ENCODE data around the gene TRPV2. TPM values are rescaled to one million over a fixed set of nuclear protein-coding genes. Genes with fewer than 3 reads are reported as not detected.
A peak's percentile ranks its signal among the peaks of the same experiment; 100 is the strongest.

Gene TRPV2
- total and polyA plus RNA-seq, 9 of the 15 experiments (the other 6 are each of a cell fraction or from before 2014, with no cell fraction given): 10.0 to 97.5 (median 30.3) TPM

- TF ChIP-seq ARID3B (CRISPR knock-in tag; IDR thresholded peaks at IDR 0.05; ENCODE audit: borderline replicate concordance): no peak
- TF ChIP-seq, protein P1, sequence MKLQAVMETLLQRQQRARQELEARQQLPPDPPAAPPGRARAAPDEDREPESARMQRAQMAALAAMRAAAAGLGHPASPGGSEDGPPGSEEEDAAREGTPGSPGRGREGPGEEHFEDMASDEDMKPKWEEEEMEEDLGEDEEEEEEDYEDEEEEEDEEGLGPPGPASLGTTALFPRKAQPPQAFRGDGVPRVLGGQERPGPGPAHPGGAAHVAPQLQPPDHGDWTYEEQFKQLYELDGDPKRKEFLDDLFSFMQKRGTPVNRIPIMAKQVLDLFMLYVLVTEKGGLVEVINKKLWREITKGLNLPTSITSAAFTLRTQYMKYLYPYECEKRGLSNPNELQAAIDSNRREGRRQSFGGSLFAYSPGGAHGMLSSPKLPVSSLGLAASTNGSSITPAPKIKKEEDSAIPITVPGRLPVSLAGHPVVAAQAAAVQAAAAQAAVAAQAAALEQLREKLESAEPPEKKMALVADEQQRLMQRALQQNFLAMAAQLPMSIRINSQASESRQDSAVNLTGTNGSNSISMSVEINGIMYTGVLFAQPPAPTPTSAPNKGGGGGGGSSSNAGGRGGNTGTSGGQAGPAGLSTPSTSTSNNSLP (IDR thresholded peaks at IDR 0.05; ENCODE audit: borderline replicate concordance, low read depth, low read length): no peak
- TF ChIP-seq, protein P2, sequence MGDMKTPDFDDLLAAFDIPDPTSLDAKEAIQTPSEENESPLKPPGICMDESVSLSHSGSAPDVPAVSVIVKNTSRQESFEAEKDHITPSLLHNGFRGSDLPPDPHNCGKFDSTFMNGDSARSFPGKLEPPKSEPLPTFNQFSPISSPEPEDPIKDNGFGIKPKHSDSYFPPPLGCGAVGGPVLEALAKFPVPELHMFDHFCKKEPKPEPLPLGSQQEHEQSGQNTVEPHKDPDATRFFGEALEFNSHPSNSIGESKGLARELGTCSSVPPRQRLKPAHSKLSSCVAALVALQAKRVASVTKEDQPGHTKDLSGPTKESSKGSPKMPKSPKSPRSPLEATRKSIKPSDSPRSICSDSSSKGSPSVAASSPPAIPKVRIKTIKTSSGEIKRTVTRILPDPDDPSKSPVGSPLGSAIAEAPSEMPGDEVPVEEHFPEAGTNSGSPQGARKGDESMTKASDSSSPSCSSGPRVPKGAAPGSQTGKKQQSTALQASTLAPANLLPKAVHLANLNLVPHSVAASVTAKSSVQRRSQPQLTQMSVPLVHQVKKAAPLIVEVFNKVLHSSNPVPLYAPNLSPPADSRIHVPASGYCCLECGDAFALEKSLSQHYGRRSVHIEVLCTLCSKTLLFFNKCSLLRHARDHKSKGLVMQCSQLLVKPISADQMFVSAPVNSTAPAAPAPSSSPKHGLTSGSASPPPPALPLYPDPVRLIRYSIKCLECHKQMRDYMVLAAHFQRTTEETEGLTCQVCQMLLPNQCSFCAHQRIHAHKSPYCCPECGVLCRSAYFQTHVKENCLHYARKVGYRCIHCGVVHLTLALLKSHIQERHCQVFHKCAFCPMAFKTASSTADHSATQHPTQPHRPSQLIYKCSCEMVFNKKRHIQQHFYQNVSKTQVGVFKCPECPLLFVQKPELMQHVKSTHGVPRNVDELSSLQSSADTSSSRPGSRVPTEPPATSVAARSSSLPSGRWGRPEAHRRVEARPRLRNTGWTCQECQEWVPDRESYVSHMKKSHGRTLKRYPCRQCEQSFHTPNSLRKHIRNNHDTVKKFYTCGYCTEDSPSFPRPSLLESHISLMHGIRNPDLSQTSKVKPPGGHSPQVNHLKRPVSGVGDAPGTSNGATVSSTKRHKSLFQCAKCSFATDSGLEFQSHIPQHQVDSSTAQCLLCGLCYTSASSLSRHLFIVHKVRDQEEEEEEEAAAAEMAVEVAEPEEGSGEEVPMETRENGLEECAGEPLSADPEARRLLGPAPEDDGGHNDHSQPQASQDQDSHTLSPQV (IDR thresholded peaks at IDR 0.05): 0 out of 2 replicates have a peak, but pooled peaks have one; percentile 36
- peak; percentile 78 for TF ChIP-seq TCF3 (CRISPR knock-in tag; IDR thresholded peaks at IDR 0.05)
- peak; percentile 93 for TF ChIP-seq FOSL1 (tag; conservative IDR thresholded peaks at IDR 0.05)
- TF ChIP-seq PCBP1 (IDR thresholded peaks at IDR 0.05; ENCODE audit: low read depth, low read length, poor library complexity, severe bottlenecking): no peak
- TF ChIP-seq DDX20 (tag; IDR thresholded peaks at IDR 0.05; ENCODE audit: low read depth): no peak
- TF ChIP-seq ZNF507 (tag; conservative IDR thresholded peaks at IDR 0.05): no peak
- TF ChIP-seq, protein P3, sequence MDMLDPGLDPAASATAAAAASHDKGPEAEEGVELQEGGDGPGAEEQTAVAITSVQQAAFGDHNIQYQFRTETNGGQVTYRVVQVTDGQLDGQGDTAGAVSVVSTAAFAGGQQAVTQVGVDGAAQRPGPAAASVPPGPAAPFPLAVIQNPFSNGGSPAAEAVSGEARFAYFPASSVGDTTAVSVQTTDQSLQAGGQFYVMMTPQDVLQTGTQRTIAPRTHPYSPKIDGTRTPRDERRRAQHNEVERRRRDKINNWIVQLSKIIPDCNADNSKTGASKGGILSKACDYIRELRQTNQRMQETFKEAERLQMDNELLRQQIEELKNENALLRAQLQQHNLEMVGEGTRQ (CRISPR knock-in tag; IDR thresholded peaks at IDR 0.05): no peak
- TF ChIP-seq HEY1 (CRISPR knock-in tag; IDR thresholded peaks at IDR 0.05; ENCODE audit: borderline replicate concordance): no peak
- no peak for TF ChIP-seq ZNF586 (CRISPR knock-in tag; conservative IDR thresholded peaks at IDR 0.05)
- peak; percentile 41 for TF ChIP-seq POLR2B (IDR thresholded peaks at IDR 0.05; ENCODE audit: low read depth, partially characterized antibody)
- TF ChIP-seq TBP (optimal IDR thresholded peaks at IDR 0.05; ENCODE audit: low read depth, low read length): peak; percentile 19
- no peak for TF ChIP-seq ZNF146 (CRISPR knock-in tag; IDR thresholded peaks at IDR 0.05; ENCODE audit: unreplicated experiment)
- TF ChIP-seq POLR3G (IDR thresholded peaks at IDR 0.05; ENCODE audit: extremely low read depth, insufficient read length, insufficient replicate concordance): no peak
- TF ChIP-seq ZBTB2 (IDR thresholded peaks at IDR 0.05): peak; percentile 38; the same call in 1 of the 2 replicates
Observed at GRCh38 chr17:16419074-16419928, 3.9 kb downstream of the TRPV2 start (continued).
